Ovary (tissue), 9 donors: ENCODE results near the gene GPR180. TPM values are rescaled to one million over a fixed set of nuclear protein-coding genes. Genes with fewer than 3 reads are reported as not detected.

Source experiments
- DNase-seq, 5 donors: peaks; one replicate each; pipeline ENCODE4 v3.0.0-alpha.2; 2019 to 2020
- H3K27ac ChIP-seq, 2 donors: fragments of 200-600 bp; one replicate each; pipeline versions ENCODE4 v1.5.1 to v1.8.0; 2019 to 2022
- H3K27me3 ChIP-seq: fragments of 200-600 bp; one replicate; pipeline ENCODE4 v1.8.0; 2022
- H3K36me3 ChIP-seq: fragments of 200-600 bp; sonication (generic); one replicate; pipeline ENCODE4 v1.5.1; 2019
- H3K4me1 ChIP-seq: one replicate; pipeline ENCODE4 v1.8.1; 2013; ENCODE audit warnings: mild to moderate bottlenecking, moderate library complexity; ENCODE audit not compliant: insufficient read depth
- H3K4me3 ChIP-seq: fragments of 200-600 bp; sonication (generic); one replicate; pipeline ENCODE4 v1.5.1; 2017
- H3K9me3 ChIP-seq, 2 donors: fragments of 200-600 bp in 1 of 2; sonication (generic) in 1 of 2; one replicate each; pipeline versions ENCODE4 v1.5.1 to v1.8.1; 2013 to 2019; ENCODE audit warnings: mild to moderate bottlenecking in 1 of 2, moderate library complexity in 1 of 2
- CTCF ChIP-seq, 3 donors: fragments of 450-650 bp in 2 of 3; fragments of 200-600 bp in 1 of 3; IDR thresholded peaks; one replicate each; pipeline versions ENCODE4 v1.5.1 to v1.8.0; 2016 to 2022; ENCODE audit warnings: antibody characterized with exemption in 3 of 3, mild to moderate bottlenecking in 1 of 3
- EP300 ChIP-seq: sonication (generic); formaldehyde crosslinking; IDR thresholded peaks from one replicate; pipeline ENCODE4 v1.6.1; 2017; ENCODE audit warnings: antibody characterized with exemption
- POLR2A ChIP-seq: fragments of 450-650 bp; IDR thresholded peaks from one replicate; pipeline ENCODE4 v1.6.1; 2017; ENCODE audit warnings: antibody characterized with exemption, mild to moderate bottlenecking, moderate library complexity
- WGBS, 3 donors: extraction: QIAGEN DNeasy Blood & Tissue Kit in 1 of 3; methylation state at CpG; one replicate each; pipeline versions ENCODE4 v1.1.5 to v1.1.7; 2013 to 2017; 5-methylcytosine and 5-hydroxymethylcytosine counted together
- intact Hi-C, 4 donors: fragments of 100-400 bp; cut with DNase I; formaldehyde crosslinking; loops; one replicate each; pipeline versions ENCODE4 v1.11.0 to v1.15.1; 2022 to 2023
- polyA plus RNA-seq, 2 donors: library from polyadenylated mRNA; stranded (reverse); fragments of 200-250 nt in 1 of 2; fragments of 350-450 nt in 1 of 2; fragmentation: Illumina TruSeq in 1 of 2; extraction: RNeasy Lipid Tissue Mini Kit (QIAGEN cat#74804) in 1 of 2; gene quantifications; one replicate each; pipeline ENCODE4 v1.2.3, GENCODE V29; 2013 to 2014
- total RNA-seq, 7 donors: library from RNA; depleted of rRNA in 2 of 7; stranded (reverse); fragments of >200 nt in 2 of 7; fragmentation: NEBNext Ultra II Directional in 3 of 7; extraction: Animal tissue kit (Norgen Biotek cat#: 25700) in 3 of 7; gene quantifications; one replicate each; pipeline versions ENCODE4 v1.1.0 to v1.2.4, GENCODE V29; 2016 to 2023
- donor health status: DM: no; HTN: no; CAD: no; lungs with moderate emphysema.
- donor health status: DM: no; HTN: no; CAD: no.
- donor health status: Bipolar disorder and iron deficiency.
- donor health status: DM: yes; HTN: yes; CAD: no.
- donor health status: DM: no; HTN: no; CAD: no.
- donor health status: DM: yes; HTN: yes; CAD: no.

GPR180 gene
- total and polyA plus RNA-seq, 9 donors, result 1.6 to 6.7 (median 4.3) TPM

DNA sequence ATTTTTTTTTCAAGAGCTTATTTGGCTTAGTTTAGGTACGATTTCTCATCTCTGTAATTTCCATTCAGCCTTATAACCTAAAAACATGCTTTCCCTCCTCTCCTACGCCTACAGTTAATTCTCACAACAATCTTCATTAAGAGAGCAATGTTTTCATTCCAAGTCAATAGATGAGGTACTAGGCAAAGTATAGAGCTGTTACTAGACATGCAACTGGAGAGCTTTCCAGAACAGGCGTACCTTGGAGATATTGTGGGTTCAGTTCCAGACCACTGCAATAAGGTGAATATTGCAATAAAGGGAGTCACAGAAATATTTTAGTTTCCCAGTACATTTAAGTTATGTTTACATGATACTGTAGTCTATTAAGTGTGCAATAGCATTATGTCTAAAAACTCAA, 40.5 kb upstream of the GPR180 start:
- Histone ChIP-seq H3K9me3 (no peaks in the 10 kb centered on the region), H3K36me3 (no peaks in the 10 kb centered on the region), H3K27me3 (no peaks in the 10 kb centered on the region), H3K27ac (no peak overlapping the region), H3K4me3 (no peak overlapping the region), H3K4me1 (no peaks in the 10 kb centered on the region)
- intact Hi-C loops, result no loop called here
- no peak for DNase-seq
- WGBS, 3 donors, result 62 to 76% (median 70%) methylated on average over 3 of the region's 3 CpGs
- no peak for TF ChIP-seq EP300
- no peak for TF ChIP-seq CTCF (IDR thresholded peaks at IDR 0.05)
- TF ChIP-seq POLR2A, result no peak

DNA sequence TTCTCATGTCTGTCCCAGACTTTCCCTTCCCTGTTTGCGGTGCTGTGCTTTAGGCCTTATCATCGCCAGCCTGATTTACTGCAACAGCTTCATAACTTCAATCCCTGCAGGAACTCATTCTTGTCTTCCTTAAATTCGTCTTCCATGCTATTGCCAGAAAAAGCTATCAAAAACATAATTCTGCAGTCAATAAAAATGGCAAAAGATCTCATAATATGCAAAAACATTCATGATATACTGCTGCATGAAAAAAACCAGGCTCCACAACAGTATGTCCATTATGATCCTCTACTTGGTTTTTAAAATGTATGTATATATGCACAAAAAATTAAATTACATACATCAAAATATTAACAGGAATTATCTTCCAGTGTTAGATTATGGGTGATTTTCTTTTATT, 34.1 kb upstream of the GPR180 start:
- intact Hi-C loops, result no loop called here
- WGBS, 3 donors, result 70 to 83% (median 81%) methylated on average over 3 of the region's 3 CpGs
- DNase-seq, result no peak
- Histone ChIP-seq H3K36me3 (no peaks in the 10 kb centered on the region), H3K27ac (no peak overlapping the region), H3K9me3 (no peaks in the 10 kb centered on the region), H3K4me3 (no peak overlapping the region), H3K27me3 (no peaks in the 10 kb centered on the region), H3K4me1 (no peaks in the 10 kb centered on the region)
- no peak for TF ChIP-seq EP300
- no peak for TF ChIP-seq POLR2A
- TF ChIP-seq CTCF (IDR thresholded peaks at IDR 0.05), result no peak

GRCh38 chr13:94568443-94568842, 33.2 kb upstream of the GPR180 start:
- intact Hi-C loops, result no loop called here
- Histone ChIP-seq H3K4me3 (no peak overlapping the region), H3K4me1 (no peaks in the 10 kb centered on the region), H3K27me3 (no peaks in the 10 kb centered on the region), H3K27ac (no peak overlapping the region), H3K9me3 (no peaks in the 10 kb centered on the region), H3K36me3 (no peaks in the 10 kb centered on the region)
- TF ChIP-seq CTCF (IDR thresholded peaks at IDR 0.05), result no peak
- TF ChIP-seq EP300, result no peak
- TF ChIP-seq POLR2A, result no peak
- WGBS, 3 donors, result 99 to 100% (median 100%) methylated on average over 1 of the region's 1 CpG
- no peak for DNase-seq

DNA sequence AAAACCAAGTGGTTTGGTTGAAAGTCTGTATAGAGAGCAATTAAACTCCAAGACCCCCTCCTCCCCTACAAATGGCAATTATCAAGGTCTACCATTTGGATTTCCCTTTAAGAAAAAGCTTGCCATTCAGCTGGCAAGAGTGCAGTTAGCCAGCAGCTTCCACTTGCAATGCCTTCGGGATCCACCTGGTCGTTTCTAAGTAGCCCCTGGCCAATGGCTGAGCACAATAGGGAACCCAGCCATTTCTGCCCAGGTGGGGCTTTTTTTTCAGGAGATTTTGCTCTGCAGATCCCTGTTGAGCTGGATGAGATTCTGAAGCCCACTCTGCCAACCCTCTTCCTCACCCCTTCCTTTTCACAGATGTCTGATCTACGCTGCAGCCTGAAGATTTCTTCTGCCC, 32.0 kb upstream of the GPR180 start:
- intact Hi-C loops, result no loop called here
- Histone ChIP-seq H3K4me1 (no peaks in the 10 kb centered on the region), H3K27ac (no peak overlapping the region), H3K9me3 (no peaks in the 10 kb centered on the region), H3K36me3 (no peaks in the 10 kb centered on the region), H3K4me3 (no peak overlapping the region), H3K27me3 (no peaks in the 10 kb centered on the region)
- TF ChIP-seq POLR2A, result no peak
- no peak for TF ChIP-seq CTCF (IDR thresholded peaks at IDR 0.05)
- no peak for TF ChIP-seq EP300
- 81 to 91% (median 88%) methylated on average over 3 of the region's 3 CpGs for WGBS, 3 donors
- DNase-seq, result no peak

DNA sequence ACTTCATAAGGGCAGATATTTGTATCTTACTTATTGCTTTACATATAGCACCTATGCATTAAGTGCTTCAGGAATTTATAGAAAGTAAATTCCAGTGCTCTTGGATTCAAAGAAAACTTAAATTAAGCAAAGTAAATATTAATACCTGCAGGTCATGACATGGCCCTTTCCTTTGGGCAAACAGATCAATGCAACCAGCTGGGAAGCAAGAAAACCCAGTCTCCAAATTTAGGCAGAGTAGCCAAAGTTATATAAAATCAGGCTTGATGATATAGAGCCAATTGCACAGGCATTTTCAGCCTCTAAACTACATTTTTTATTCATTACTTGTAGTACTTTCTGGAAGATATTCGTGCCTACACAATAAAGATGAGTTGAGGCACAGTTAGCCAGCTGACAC, 22.6 kb upstream of the GPR180 start:
- H3K27ac ChIP-seq, result no peak overlapping the region
- WGBS, 3 donors, result 91 to 95% (median 94%) methylated on average over 1 of the region's 1 CpG
- TF ChIP-seq POLR2A (no peak), EP300 (no peak), CTCF (IDR thresholded peaks at IDR 0.05) (no peak)
- no peak overlapping the region for H3K4me3 ChIP-seq
- no peaks in the 10 kb centered on the region for H3K9me3 ChIP-seq
- intact Hi-C loops, result no loop called here
- no peaks in the 10 kb centered on the region for H3K27me3 ChIP-seq
- DNase-seq, result no peak
- no peaks in the 10 kb centered on the region for H3K36me3 ChIP-seq
- no peaks in the 10 kb centered on the region for H3K4me1 ChIP-seq
